GM19043 (cell line): ENCODE measurements around the gene JMJD1C.
"Not testable (repeated sequence)": the region's sequence is repeated elsewhere in the genome, so short reads cannot be mapped to it uniquely, and the experiment has no call there.

Experiments
- ATAC-seq: cut with Tn5 transposase; IDR thresholded peaks from one replicate; pipeline ENCODE4 v1.9.1; 2021; ENCODE audit warnings: low read depth; ENCODE audit not compliant: unreplicated experiment

The JMJD1C gene

GRCh38 chr10:63314020-63314419, 151.8 kb downstream of the JMJD1C start:
- ATAC-seq = no peak

GRCh38 chr10:63313066-63313717, 152.6 kb downstream of the JMJD1C start:
- no peak for ATAC-seq

GRCh38 chr10:63308628-63309027, 157.1 kb downstream of the JMJD1C start:
- ATAC-seq = no peak

GRCh38 chr10:63304146-63304545, 161.6 kb downstream of the JMJD1C start:
- no peak for ATAC-seq

GRCh38 chr10:63300801-63301200, 165.0 kb downstream of the JMJD1C start:
- no peak for ATAC-seq

GRCh38 chr10:63297941-63298340, 167.8 kb downstream of the JMJD1C start:
- no peak for ATAC-seq

- ATAC-seq = no peak
Observed at GRCh38 chr10:63294781-63295180, 171.0 kb downstream of the JMJD1C start.

GRCh38 chr10:63292847-63293246, 172.9 kb downstream of the JMJD1C start:
- ATAC-seq = not testable (repeated sequence)

- no peak for ATAC-seq
Observed at GRCh38 chr10:63288170-63288569, 177.6 kb downstream of the JMJD1C start.

GRCh38 chr10:63286754-63287264, 179.0 kb downstream of the JMJD1C start:
- peak; percentile 83 for ATAC-seq

- peak; percentile 63 for ATAC-seq
Observed at GRCh38 chr10:63286340-63286739, 179.4 kb downstream of the JMJD1C start.

GRCh38 chr10:63283901-63284300, 181.9 kb downstream of the JMJD1C start:
- ATAC-seq = not testable (repeated sequence)

GRCh38 chr10:63283093-63283492, 182.7 kb downstream of the JMJD1C start:
- no peak for ATAC-seq

- no peak for ATAC-seq
Observed at GRCh38 chr10:63281967-63282366, 183.8 kb downstream of the JMJD1C start.

GRCh38 chr10:63280386-63280785, 185.4 kb downstream of the JMJD1C start:
- ATAC-seq = no peak

GRCh38 chr10:63275094-63275493, 190.7 kb downstream of the JMJD1C start:
- no peak for ATAC-seq

- no peak for ATAC-seq
Observed at GRCh38 chr10:63273577-63273976, 192.2 kb downstream of the JMJD1C start.

- ATAC-seq = peak; percentile 95
Observed at GRCh38 chr10:63268798-63269503, 196.8 kb downstream of the JMJD1C start.

- ATAC-seq = no peak
Observed at GRCh38 chr10:63268149-63268797, 197.5 kb downstream of the JMJD1C start.

- no peak for ATAC-seq
Observed at GRCh38 chr10:63267414-63268148, 198.2 kb downstream of the JMJD1C start.
